Neural cell (in vitro differentiated cells): ENCODE data around the gene KCNQ1OT1. TPM values are rescaled to one million over a fixed set of nuclear protein-coding genes. Genes with fewer than 3 reads are reported as not detected.

Source experiments
- H2AFZ ChIP-seq: fragments of 200-600, 300-800 bp; sonication (generic), shearing (Covaris generic); 2 replicates; pipeline ENCODE4 v1.6.0; 2014; ENCODE audit warnings: low read depth, mild to moderate bottlenecking, antibody characterized with exemption, low read length, moderate library complexity
- H3F3A ChIP-seq: fragments of 200-600 bp; shearing (Covaris generic); 2 replicates; pipeline ENCODE4 v1.6.1; 2016; ENCODE audit warnings: mild to moderate bottlenecking, moderate library complexity, mixed read lengths, antibody characterized with exemption, low read length; ENCODE audit not compliant: insufficient read depth, poor library complexity, severe bottlenecking
- H3K27ac ChIP-seq: fragments of 200-600, 300-800 bp; sonication (generic), shearing (Covaris generic); 2 replicates; pipeline ENCODE4 v1.5.1; 2014; ENCODE audit warnings: mild to moderate bottlenecking, low read length, moderate library complexity
- H3K27me3 ChIP-seq: fragments of 300-800, 200-600 bp; sonication (generic), shearing (Covaris generic); 2 replicates; pipeline ENCODE4 v1.6.0; 2014; ENCODE audit warnings: mild to moderate bottlenecking, low read depth, low read length, moderate library complexity; ENCODE audit not compliant: insufficient read depth
- H3K36me3 ChIP-seq: fragments of 300-800, 200-600 bp; sonication (generic), shearing (Covaris generic); 2 replicates; pipeline ENCODE4 v1.5.1; 2014; ENCODE audit warnings: mild to moderate bottlenecking, antibody characterized with exemption, low read length, moderate library complexity; ENCODE audit not compliant: insufficient read depth
- H3K4me2 ChIP-seq: fragments of 300-800, 200-600 bp; sonication (generic), shearing (Covaris generic); 2 replicates; pipeline ENCODE4 v1.6.0; 2014; ENCODE audit warnings: mild to moderate bottlenecking, low read length
- H3K4me3 ChIP-seq: fragments of 300-800, 200-600 bp; sonication (generic), shearing (Covaris generic); 2 replicates; pipeline ENCODE4 v1.5.1; 2014; ENCODE audit warnings: mild to moderate bottlenecking, low read length, moderate library complexity
- H3K79me2 ChIP-seq: fragments of 200-600 bp; shearing (Covaris generic); replicated peaks from 2 replicates; pipeline ENCODE4 v1.6.0; 2014; ENCODE audit warnings: mild to moderate bottlenecking, low read length, moderate library complexity; ENCODE audit not compliant: insufficient read depth
- H3K9ac ChIP-seq: fragments of 300-800, 200-600 bp; sonication (generic), shearing (Covaris generic); 2 replicates; pipeline ENCODE4 v1.6.1; 2016; ENCODE audit warnings: mild to moderate bottlenecking, low read length, mixed read lengths
- H3K9me2 ChIP-seq: fragments of 200-600 bp; shearing (Covaris generic); 2 replicates; pipeline ENCODE4 v1.6.1; 2016; ENCODE audit warnings: mild to moderate bottlenecking, low read length, mixed read lengths; ENCODE audit not compliant: insufficient read depth
- H3K9me3 ChIP-seq: fragments of 200-600, 300-800 bp; sonication (generic), shearing (Covaris generic); 2 replicates; pipeline ENCODE4 v1.6.1; 2016; ENCODE audit warnings: mild to moderate bottlenecking, mixed run types, low read length, moderate library complexity, mixed read lengths
- H4K20me1 ChIP-seq: fragments of 200-600 bp; shearing (Covaris generic); 2 replicates; pipeline ENCODE4 v1.6.1; 2016; ENCODE audit warnings: mild to moderate bottlenecking, mixed run types; ENCODE audit not compliant: insufficient read depth
- CTCF ChIP-seq: fragments of 450-650 bp; IDR thresholded peaks from 2 replicates; pipeline ENCODE4 v1.5.1; 2014; ENCODE audit warnings: antibody characterized with exemption, mild to moderate bottlenecking, moderate library complexity; ENCODE audit not compliant: poor library complexity, severe bottlenecking
- EP300 ChIP-seq: fragments of 450-650 bp; conservative IDR thresholded peaks from 2 replicates; pipeline ENCODE4 v1.6.1; 2014; ENCODE audit warnings: antibody characterized with exemption, mild to moderate bottlenecking, moderate library complexity; ENCODE audit not compliant: poor library complexity, severe bottlenecking
- EZH2 ChIP-seq: fragments of 200-600, 300-800 bp; shearing (Covaris generic), sonication (generic); IDR thresholded peaks from 2 replicates; pipeline ENCODE4 v1.6.1; 2014; ENCODE audit warnings: antibody characterized with exemption, low read length, borderline replicate concordance, mild to moderate bottlenecking; ENCODE audit not compliant: insufficient read depth, poor library complexity, severe bottlenecking
- MXI1 ChIP-seq: fragments of 450-650 bp; conservative IDR thresholded peaks from 2 replicates; pipeline ENCODE4 v1.6.1; 2014; ENCODE audit warnings: antibody characterized with exemption, mild to moderate bottlenecking; ENCODE audit not compliant: poor library complexity, severe bottlenecking
- POLR2AphosphoS5 ChIP-seq: IDR thresholded peaks from 2 replicates; pipeline ENCODE4 v1.6.1; 2012
- RAD21 ChIP-seq: fragments of 450-650 bp; conservative IDR thresholded peaks from 2 replicates; pipeline ENCODE4 v1.6.1; 2014; ENCODE audit warnings: antibody characterized with exemption, mild to moderate bottlenecking, moderate library complexity
- REST ChIP-seq: IDR thresholded peaks from 2 replicates; pipeline ENCODE4 v1.6.1; 2012; ENCODE audit warnings: borderline replicate concordance
- SMC3 ChIP-seq: fragments of 450-650 bp; conservative IDR thresholded peaks from 2 replicates; pipeline ENCODE4 v1.6.1; 2014; ENCODE audit warnings: antibody characterized with exemption, mild to moderate bottlenecking, moderate library complexity; ENCODE audit not compliant: poor library complexity
- TAF1 ChIP-seq: IDR thresholded peaks from 2 replicates; pipeline ENCODE4 v1.6.1; 2012; ENCODE audit warnings: low read depth
- polyA plus RNA-seq: library from polyadenylated mRNA; depleted of rRNA; stranded (reverse); fragments of >200 nt; gene quantifications from 2 replicates; pipeline ENCODE4 v1.2.3, GENCODE V29; 2014

Gene KCNQ1OT1
- polyA plus RNA-seq, 1 donor from 2014 or later, result 0.12 TPM

GRCh38 chr11:2699185-2699530, 636 bp downstream of the KCNQ1OT1 start:
- no peak overlapping the region for H2AFZ ChIP-seq
- peaks cover 25% of the 10 kb centered on the region for H3K79me2 ChIP-seq
- no peaks in the 10 kb centered on the region for H3K9me2 ChIP-seq
- H3K27ac ChIP-seq, result no peak overlapping the region
- no peaks in the 10 kb centered on the region for H3F3A ChIP-seq
- no peaks in the 10 kb centered on the region for H3K9me3 ChIP-seq
- H3K4me3 ChIP-seq, result peak overlapping the region; percentile 82
- no peaks in the 10 kb centered on the region for H3K27me3 ChIP-seq
- no peaks in the 10 kb centered on the region for H3K36me3 ChIP-seq
- TF ChIP-seq SMC3 (no peak), CTCF (no peak), MXI1 (no peak), EP300 (no peak), RAD21 (no peak), POLR2AphosphoS5 (no peak), REST (no peak)
- H4K20me1 ChIP-seq, result no peaks in the 10 kb centered on the region
- H3K4me2 ChIP-seq, result peak overlapping the region; percentile 66
- peak overlapping the region; percentile 73 for H3K9ac ChIP-seq

GRCh38 chr11:2698386-2699184, 1.2 kb downstream of the KCNQ1OT1 start:
- no peaks in the 10 kb centered on the region for H3K9me3 ChIP-seq
- H3K79me2 ChIP-seq, result peaks cover 25% of the 10 kb centered on the region
- H2AFZ ChIP-seq, result no peak overlapping the region
- no peaks in the 10 kb centered on the region for H3K36me3 ChIP-seq
- H3K4me3 ChIP-seq, result peak overlapping the region; percentile 82
- H3K9ac ChIP-seq, result peak overlapping the region; percentile 73
- peak overlapping the region; percentile 66 for H3K4me2 ChIP-seq
- H3K9me2 ChIP-seq, result no peaks in the 10 kb centered on the region
- no peak overlapping the region for H3K27ac ChIP-seq
- no peaks in the 10 kb centered on the region for H3F3A ChIP-seq
- H4K20me1 ChIP-seq, result no peaks in the 10 kb centered on the region
- TF ChIP-seq MXI1 (peak; percentile 9), EP300 (no peak)
- no peaks in the 10 kb centered on the region for H3K27me3 ChIP-seq

- H3K9ac ChIP-seq, result no peak overlapping the region
- peak overlapping the region; percentile 82 for H3K4me3 ChIP-seq
Measured at GRCh38 chr11:2697866-2698265, 1.9 kb downstream of the KCNQ1OT1 start.

More at GRCh38 chr11:2697866-2698265, 1.9 kb downstream of the KCNQ1OT1 start:
- Histone ChIP-seq H3K9me3 (no peaks in the 10 kb centered on the region), H4K20me1 (no peaks in the 10 kb centered on the region), H3K79me2 (peaks cover 25% of the 10 kb centered on the region), H3K9me2 (no peaks in the 10 kb centered on the region), H3K36me3 (no peaks in the 10 kb centered on the region), H3F3A (no peaks in the 10 kb centered on the region), H3K27me3 (no peaks in the 10 kb centered on the region), H2AFZ (no peak overlapping the region), H3K27ac (no peak overlapping the region), H3K4me2 (no peak overlapping the region)
- TF ChIP-seq REST, result no peak
- no peak for TF ChIP-seq POLR2AphosphoS5
- no peak for TF ChIP-seq EP300
- no peak for TF ChIP-seq CTCF
- TF ChIP-seq TAF1, result no peak
- no peak for TF ChIP-seq MXI1
- no peak for TF ChIP-seq SMC3
- TF ChIP-seq EZH2, result no peak
- no peak for TF ChIP-seq RAD21
